Mesothelial cell of epicardium (in vitro differentiated cells): Measurements from ENCODE around the gene NACA2. TPM values are rescaled to one million over a fixed set of nuclear protein-coding genes. Genes with fewer than 3 reads are reported as not detected.

Experiments
- DNase-seq, 2 experiments: peaks; one replicate each; pipeline ENCODE4 v3.0.0; 2021; ENCODE audit warnings: low spot score in 2 of 2; ENCODE audit not compliant: unreplicated experiment in 2 of 2
- H3K27ac Mint-ChIP-seq: 2 replicates; pipeline ENCODE4 v1.8.0; 2021; ENCODE audit warnings: mixed read lengths
- H3K27me3 Mint-ChIP-seq: 2 replicates; pipeline ENCODE4 v1.8.0; 2021; ENCODE audit warnings: low read depth, mixed read lengths
- H3K36me3 Mint-ChIP-seq: 2 replicates; pipeline ENCODE4 v1.8.0; 2021; ENCODE audit warnings: mixed read lengths
- H3K4me1 Mint-ChIP-seq: 2 replicates; pipeline ENCODE4 v1.8.0; 2021; ENCODE audit warnings: mixed read lengths
- H3K4me3 Mint-ChIP-seq: 2 replicates; pipeline ENCODE4 v1.8.0; 2021; ENCODE audit warnings: mild to moderate bottlenecking, moderate library complexity, mixed read lengths
- H3K9me3 Mint-ChIP-seq: 2 replicates; pipeline ENCODE4 v1.8.0; 2021; ENCODE audit warnings: mixed read lengths
- CTCF ChIP-seq: fragments of 200-600 bp; sonication (generic); IDR thresholded peaks from one replicate; pipeline ENCODE4 v1.5.0; 2021; ENCODE audit warnings: antibody characterized with exemption; ENCODE audit not compliant: unreplicated experiment
- total RNA-seq: library from RNA; stranded (reverse); gene quantifications from 3 replicates; pipeline ENCODE4 v1.2.1, GENCODE V29; 2021

NACA2 gene
- total RNA-seq, 1 donor from 2014 or later = not detected

- Mint-ChIP-seq H3K36me3 (no peaks in the 10 kb centered on the region), H3K9me3 (peaks cover 39% of the 10 kb centered on the region), H3K27ac (no peak overlapping the region), H3K4me1 (no peaks in the 10 kb centered on the region), H3K4me3 (no peak overlapping the region), H3K27me3 (peaks cover 3% of the 10 kb centered on the region)
- no peak for DNase-seq
- TF ChIP-seq CTCF = no peak
Measured at GRCh38 chr17:61625564-61625963, 34.5 kb upstream of the NACA2 start.

GRCh38 chr17:61624951-61625350 lies 33.9 kb upstream of the NACA2 start:
- peaks cover 1% of the 10 kb centered on the region for H3K36me3 Mint-ChIP-seq
- H3K27ac Mint-ChIP-seq = no peak overlapping the region
- H3K4me3 Mint-ChIP-seq = no peak overlapping the region
- no peak for TF ChIP-seq CTCF
- no peaks in the 10 kb centered on the region for H3K4me1 Mint-ChIP-seq
- peaks cover 3% of the 10 kb centered on the region for H3K27me3 Mint-ChIP-seq
- no peak for DNase-seq
- H3K9me3 Mint-ChIP-seq = peaks cover 39% of the 10 kb centered on the region

GRCh38 chr17:61621317-61621716 lies 30.3 kb upstream of the NACA2 start:
- peaks cover 2% of the 10 kb centered on the region for H3K4me1 Mint-ChIP-seq
- H3K36me3 Mint-ChIP-seq = peaks cover 5% of the 10 kb centered on the region
- peaks cover 59% of the 10 kb centered on the region for H3K9me3 Mint-ChIP-seq
- H3K4me3 Mint-ChIP-seq = no peak overlapping the region
- no peak overlapping the region for H3K27ac Mint-ChIP-seq
- DNase-seq = no peak
- no peak for TF ChIP-seq CTCF
- no peaks in the 10 kb centered on the region for H3K27me3 Mint-ChIP-seq

GRCh38 chr17:61619953-61620352 lies 28.9 kb upstream of the NACA2 start:
- no peak overlapping the region for H3K4me3 Mint-ChIP-seq
- no peak for DNase-seq
- H3K27me3 Mint-ChIP-seq = no peaks in the 10 kb centered on the region
- peaks cover 5% of the 10 kb centered on the region for H3K36me3 Mint-ChIP-seq
- no peak overlapping the region for H3K27ac Mint-ChIP-seq
- peaks cover 50% of the 10 kb centered on the region for H3K9me3 Mint-ChIP-seq
- no peak for TF ChIP-seq CTCF
- peaks cover 2% of the 10 kb centered on the region for H3K4me1 Mint-ChIP-seq

- Mint-ChIP-seq H3K36me3 (peaks cover 5% of the 10 kb centered on the region), H3K27ac (no peak overlapping the region), H3K9me3 (peaks cover 50% of the 10 kb centered on the region), H3K4me3 (no peak overlapping the region), H3K4me1 (peaks cover 2% of the 10 kb centered on the region), H3K27me3 (no peaks in the 10 kb centered on the region)
- DNase-seq = no peak
- TF ChIP-seq CTCF = no peak
Measured at GRCh38 chr17:61619493-61619892, 28.5 kb upstream of the NACA2 start.

GRCh38 chr17:61618950-61619349 lies 27.9 kb upstream of the NACA2 start:
- Mint-ChIP-seq H3K4me3 (no peak overlapping the region), H3K27me3 (no peaks in the 10 kb centered on the region), H3K36me3 (peaks cover 5% of the 10 kb centered on the region), H3K27ac (no peak overlapping the region), H3K4me1 (peaks cover 2% of the 10 kb centered on the region), H3K9me3 (peaks cover 49% of the 10 kb centered on the region)
- no peak for DNase-seq
- no peak for TF ChIP-seq CTCF
